GM08714 (cell line): Measurements from ENCODE around the gene NAA80.
"Not testable (repeated sequence)": the region's sequence is repeated elsewhere in the genome, so short reads cannot be mapped to it uniquely, and the experiment has no call there.

Experiments used
- H3K4me3 ChIP-seq: fragments of 200-500 bp; sonication (Bioruptor generic); 2 replicates; pipeline ENCODE4 v1.5.1; 2014; ENCODE audit warnings: mild to moderate bottlenecking, low read length, inconsistent platforms
- ZNF274 ChIP-seq: IDR thresholded peaks from 2 replicates; pipeline ENCODE4 v1.6.1; 2012; ENCODE audit warnings: mild to moderate bottlenecking, low read depth, low read length

The NAA80 gene

DNA sequence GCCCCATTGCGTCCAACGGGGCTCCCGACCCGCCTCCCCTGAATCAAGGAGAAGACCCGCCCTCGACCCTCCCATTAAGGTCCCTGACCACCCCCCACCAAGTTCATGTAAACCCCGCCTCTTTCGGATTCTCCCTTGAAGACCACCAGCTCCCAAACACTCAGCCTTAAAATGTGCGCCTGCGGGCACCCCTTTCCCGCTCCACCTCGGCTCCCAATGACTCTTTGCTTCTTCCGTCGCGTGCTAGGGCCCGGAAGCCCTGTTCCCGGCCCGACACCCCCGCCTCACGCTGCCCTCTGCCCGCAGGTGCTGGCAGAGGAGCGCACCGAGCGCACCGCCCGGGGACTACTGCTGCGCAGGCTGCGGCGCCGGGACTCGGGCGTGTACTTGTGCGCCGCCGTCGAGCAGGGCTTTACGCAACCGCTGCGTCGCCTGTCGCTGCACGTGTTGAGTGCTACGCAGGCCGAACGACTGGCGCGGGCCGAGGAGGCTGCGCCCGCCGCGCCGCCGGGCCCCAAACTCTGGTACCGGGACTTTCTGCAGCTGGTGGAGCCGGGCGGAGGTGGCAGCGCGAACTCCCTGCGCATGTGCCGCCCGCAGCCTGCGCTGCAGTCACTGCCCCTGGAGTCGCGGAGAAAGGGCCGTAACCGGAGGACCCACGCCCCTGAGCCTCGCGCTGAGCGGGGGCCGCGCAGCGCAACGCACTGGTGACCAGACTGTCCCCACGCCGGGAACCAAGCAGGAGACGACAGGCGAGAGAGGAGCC lies 23.0 kb downstream of the NAA80 start:
- TF ChIP-seq ZNF274 = no peak

DNA sequence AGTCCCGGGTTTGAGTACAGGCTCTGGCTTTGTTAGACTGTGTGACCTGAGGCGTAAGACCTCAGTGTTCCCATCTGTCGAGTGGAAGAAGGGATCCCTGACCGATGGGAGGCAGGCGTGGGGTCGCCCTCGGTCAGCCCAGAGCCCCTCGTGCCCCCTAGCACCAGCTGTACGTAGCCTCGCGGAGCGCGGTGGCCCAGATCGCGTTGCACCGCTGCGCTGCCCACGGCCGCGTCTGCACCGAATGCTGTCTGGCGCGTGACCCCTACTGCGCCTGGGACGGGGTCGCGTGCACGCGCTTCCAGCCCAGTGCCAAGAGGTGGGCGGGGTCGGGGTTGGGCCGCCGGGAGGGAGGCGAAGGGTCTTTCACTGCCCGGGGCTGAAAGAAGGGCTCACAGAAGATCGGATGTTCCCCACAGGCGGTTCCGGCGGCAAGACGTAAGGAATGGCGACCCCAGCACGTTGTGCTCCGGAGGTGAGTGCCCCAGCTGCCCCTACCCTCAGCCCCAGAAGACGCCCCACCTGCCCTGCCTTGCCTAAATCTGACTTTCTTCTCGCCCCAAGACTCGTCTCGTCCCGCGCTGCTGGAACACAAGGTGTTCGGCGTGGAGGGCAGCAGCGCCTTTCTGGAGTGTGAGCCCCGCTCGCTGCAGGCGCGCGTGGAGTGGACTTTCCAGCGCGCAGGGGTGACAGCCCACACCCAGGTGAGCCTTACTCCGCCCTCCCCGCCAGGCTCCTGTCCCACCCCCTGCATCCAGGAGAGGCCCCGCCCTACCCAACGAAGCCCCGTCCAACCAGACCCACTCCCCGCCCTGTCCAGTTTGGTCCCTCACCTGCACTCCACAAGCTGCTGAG lies 23.8 kb downstream of the NAA80 start:
- no peak for TF ChIP-seq ZNF274
- H3K4me3 ChIP-seq = no peak overlapping the region

More for the DNA sequence above, 23.0 kb downstream of the NAA80 start:
- H3K4me3 ChIP-seq = no peak overlapping the region

DNA sequence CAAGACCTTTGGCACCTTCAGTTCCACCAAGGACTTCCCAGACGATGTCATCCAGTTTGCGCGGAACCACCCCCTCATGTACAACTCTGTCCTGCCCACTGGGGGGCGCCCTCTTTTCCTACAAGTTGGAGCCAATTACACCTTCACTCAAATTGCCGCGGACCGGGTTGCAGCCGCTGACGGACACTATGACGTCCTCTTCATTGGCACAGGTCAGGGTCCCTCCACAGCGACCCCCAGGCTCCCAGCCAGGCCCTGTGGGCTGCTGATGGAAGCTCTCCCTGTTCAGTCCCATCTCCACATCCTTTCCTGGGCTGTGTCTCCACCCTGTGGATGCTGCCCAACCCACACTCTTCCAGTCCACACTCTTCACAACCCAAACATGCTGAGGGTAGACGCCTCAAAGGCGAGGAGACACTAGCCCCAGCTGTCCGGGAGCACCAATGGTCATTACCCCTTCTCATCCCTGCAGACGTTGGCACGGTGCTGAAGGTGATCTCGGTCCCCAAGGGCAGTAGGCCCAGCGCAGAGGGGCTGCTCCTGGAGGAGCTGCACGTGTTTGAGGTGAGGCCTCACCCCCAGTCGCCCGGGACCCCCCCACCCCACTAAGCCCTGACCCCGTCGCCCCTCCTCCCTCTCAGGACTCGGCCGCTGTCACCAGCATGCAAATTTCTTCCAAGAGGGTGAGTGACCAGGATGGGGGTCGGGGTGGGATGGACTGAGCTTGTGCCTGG lies 24.7 kb downstream of the NAA80 start:
- no peak overlapping the region for H3K4me3 ChIP-seq

DNA sequence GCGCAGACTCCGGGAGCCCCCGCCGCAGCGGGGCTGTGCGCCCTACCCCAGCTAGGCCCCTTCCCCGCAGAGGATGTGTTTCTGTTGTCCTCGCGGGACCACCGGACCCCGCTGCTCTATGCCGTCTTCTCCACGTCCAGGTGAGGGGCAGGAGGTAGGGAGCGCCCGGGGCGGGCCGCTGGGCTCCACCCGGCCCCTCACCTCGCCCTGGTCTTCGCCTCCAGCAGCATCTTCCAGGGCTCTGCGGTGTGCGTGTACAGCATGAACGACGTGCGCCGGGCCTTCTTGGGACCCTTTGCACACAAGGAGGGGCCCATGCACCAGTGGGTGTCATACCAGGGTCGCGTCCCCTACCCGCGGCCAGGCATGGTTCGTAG lies 25.5 kb downstream of the NAA80 start:
- no peak for TF ChIP-seq ZNF274
- H3K4me3 ChIP-seq = no peak overlapping the region

More for the DNA sequence above, 24.7 kb downstream of the NAA80 start:
- no peak for TF ChIP-seq ZNF274

DNA sequence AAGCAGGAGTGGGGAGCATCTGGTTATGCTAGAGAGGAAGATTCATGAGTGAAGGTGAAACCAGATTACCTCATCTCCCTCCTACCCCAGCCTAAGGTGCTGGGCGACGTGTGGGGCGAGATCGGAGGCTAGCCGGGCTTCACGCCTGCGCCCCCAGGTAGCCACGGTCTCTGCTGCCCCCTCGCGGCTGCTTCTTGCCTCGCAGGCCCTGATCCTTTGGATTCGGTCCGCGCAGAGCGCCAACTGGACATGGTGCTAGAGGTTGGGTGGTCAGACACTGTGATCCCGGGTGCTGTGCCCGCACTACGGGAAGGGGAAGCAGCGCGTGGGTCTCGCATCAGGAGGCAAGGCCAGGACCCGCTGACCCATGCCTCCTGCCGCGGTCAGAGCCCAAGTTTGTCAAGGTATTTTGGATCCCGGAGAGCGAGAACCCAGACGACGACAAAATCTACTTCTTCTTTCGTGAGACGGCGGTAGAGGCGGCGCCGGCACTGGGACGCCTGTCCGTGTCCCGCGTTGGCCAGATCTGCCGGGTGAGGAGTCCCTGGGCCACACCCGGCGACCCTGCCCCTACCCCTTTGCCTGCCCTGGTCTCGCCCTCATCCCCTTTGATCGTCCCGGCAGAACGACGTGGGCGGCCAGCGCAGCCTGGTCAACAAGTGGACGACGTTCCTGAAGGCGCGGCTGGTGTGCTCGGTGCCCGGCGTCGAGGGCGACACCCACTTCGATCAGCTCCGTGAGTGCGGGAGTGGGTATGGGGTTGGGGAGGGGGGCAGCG lies 26.1 kb downstream of the NAA80 start:
- TF ChIP-seq ZNF274 = no peak
- no peak overlapping the region for H3K4me3 ChIP-seq

DNA sequence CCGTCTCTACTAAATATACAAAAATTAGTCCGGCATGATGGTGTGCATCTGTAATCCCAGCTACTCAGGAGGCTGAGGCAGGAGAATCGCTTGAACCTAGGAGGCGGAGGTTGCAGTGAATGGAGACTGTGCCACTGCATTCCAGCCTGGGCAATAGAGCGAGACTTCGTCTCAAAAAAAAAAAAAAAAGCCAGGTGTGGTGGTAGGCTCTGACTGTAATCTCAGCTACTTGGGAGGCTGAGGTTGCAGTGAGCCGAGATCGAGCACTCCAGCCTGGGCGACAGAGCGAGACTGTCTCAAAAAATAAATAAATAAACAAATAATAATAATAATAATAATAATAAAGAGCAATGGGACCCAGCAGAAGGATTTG lies 26.7 kb downstream of the NAA80 start:
- H3K4me3 ChIP-seq = not testable (repeated sequence)

DNA sequence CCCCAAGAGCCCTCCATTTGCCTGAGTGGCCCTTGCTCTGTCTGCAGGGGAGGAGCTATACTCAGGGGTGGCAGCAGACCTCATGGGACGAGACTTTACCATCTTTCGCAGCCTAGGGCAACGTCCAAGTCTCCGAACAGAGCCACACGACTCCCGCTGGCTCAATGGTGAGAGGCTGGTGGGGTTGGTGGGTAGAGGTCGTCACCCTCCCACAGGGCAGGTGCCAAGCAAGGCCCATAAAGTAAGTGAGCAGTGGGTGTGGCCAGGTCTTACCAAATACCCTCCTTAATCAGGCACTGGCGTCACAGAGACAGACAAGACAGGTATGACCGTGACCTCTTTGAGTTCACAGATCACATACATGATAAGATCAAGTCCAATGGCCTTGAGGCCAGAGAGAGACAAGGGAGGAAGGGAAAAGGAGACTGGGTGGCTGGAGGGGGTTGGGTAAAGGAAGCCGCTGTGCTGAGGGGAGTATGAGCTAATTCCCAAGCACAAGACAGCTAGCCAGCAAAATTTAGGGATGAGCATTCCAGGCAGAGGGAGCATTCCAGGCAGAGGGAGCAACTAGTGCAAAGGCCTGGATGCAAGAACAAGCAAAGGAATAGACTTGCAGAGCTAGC lies 27.8 kb downstream of the NAA80 start:
- no peak for TF ChIP-seq ZNF274
- H3K4me3 ChIP-seq = no peak overlapping the region

DNA sequence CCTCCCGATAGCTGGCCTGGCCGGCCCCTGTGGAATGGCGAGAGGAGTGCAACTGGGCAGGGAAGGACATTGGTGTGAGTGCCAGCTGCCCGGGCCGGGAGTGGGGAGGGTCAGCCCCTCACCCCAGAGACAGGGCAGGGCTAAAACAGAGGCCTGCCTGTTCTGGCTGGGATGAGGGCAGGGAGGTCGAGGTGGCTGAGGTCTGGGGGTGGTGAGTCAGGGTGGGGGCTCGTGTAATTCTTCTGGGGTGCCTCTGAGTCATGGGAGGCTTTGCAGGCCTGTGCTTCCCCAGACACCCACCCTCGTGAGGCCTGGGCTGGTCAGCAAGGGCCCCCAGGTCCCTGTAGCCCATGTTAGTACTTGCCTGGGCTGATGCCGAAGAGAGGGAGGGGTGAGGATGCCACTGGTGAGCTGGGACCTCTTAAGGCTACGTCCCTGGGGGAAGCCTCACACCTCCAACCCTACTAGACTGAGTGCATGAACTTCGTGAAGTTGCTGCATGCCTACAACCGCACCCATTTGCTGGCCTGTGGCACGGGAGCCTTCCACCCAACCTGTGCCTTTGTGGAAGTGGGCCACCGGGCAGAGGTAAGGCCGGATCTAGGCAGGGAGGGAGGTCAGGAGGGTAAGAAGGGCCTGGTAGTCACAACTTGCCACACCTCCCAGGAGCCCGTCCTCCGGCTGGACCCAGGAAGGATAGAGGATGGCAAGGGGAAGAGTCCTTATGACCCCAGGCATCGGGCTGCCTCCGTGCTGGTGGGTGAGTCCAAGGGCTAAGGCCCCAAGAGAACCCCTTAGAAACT lies 28.6 kb downstream of the NAA80 start:
- H3K4me3 ChIP-seq = no peak overlapping the region
- no peak for TF ChIP-seq ZNF274

DNA sequence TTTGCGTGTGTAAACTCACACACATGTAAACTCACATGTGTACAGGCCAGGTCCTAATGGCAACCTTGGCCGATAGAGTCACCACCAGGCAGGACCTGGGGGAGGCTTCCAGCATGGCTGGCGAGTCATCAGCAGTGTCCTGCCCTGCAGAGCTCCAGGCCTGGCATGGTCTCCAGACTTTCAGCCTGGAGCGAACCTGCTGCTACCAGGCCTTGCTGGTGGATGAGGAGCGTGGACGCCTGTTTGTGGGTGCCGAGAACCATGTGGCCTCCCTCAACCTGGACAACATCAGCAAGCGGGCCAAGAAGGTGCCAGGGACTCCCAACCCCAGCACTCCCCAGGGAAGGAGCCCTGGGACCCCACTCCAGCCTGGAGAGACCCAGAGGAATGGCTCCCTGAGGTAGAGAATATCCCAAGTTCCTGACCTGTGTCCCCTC lies 29.2 kb downstream of the NAA80 start:
- no peak for TF ChIP-seq ZNF274
- no peak overlapping the region for H3K4me3 ChIP-seq

DNA sequence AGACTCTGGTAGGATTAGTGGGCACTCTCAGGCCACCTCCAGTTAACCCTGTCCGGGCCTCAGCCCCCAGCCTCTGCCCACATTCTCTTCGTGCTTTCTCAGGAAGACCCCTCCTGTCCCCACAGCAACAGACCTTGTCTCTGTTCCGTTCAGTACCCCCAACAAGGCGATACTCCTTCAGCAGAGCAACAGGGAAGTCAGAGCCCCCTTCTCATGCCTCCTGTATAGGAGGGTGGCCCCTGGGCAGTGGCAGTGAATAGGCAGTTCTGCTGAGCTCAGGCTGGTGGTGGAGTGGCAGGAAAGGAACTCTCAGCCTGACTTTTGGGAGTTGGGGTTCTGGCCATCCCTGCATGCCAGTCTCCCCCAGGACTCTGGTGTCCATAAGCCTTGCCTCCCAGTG lies 29.7 kb downstream of the NAA80 start:
- no peak for TF ChIP-seq ZNF274
- no peak overlapping the region for H3K4me3 ChIP-seq

DNA sequence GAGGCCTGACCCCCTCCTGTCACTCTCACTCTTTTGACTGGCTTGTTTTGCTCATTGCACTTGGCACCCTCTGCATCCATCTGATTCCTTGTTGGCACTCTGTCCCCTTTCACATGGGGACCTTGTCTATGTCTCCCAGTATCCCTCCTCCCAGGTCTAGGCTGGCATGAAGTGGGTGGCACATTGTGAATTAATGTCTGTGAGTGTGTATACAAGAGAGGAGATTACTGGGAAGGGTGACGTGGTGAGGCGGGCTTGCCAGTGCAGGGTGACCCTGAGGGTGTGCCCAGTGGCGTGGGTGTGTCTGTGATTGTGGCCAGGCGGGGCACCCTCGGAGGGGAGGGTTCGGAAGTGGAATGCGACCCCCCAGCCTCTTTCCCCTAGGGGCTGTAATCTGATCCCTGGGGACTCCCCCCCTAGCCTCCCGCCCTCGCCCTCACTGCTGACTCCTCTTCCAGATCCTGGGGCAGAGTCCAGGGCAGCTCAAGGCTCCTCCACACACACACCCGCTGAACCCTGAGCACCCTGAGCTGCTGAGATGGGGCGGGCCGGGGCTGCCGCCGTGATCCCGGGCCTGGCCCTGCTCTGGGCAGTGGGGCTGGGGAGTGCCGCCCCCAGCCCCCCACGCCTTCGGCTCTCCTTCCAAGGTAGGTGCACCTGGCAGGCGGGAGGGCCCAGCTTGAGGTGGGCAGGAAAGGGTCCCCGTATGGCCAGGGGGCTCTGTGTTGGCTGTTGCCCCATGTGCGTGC lies 30.3 kb downstream of the NAA80 start, which contains the start of gene SEMA3B:
Gene SEMA3B (plus strand): TSS at position 445 of the 749 bp plus-strand sequence. CDS start 94 bp downstream, at position 539.
- H3K4me3 ChIP-seq = no peak within 1 kb of the TSS
- TF ChIP-seq ZNF274 = no peak

DNA sequence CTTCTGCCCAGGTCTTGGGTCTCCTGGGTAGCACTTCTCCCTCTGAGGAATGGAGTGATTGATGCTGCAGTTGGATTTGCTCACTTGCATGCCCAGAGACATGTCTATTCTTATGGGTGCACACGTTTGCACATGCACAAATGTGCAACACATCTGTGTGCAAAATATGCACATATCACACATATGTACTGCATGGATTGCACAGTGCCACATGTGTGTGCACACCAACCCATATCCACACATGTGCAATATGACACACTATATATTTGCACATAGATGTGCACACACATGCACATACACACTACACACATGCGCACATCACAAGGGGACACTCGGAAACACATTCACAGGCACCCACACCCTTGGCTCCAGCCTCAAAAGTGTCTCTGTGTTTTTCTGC lies 30.9 kb downstream of the NAA80 start:
- no peak for TF ChIP-seq ZNF274
- no peak overlapping the region for H3K4me3 ChIP-seq
